GM12801 (cell line): ENCODE data around the gene AHDC1.

Experiments used
- TF ChIP-seq, protein P1 (sequence below): IDR thresholded peaks from one replicate; pipeline ENCODE4 v1.5.1; 2011; ENCODE audit warnings: control low read depth; ENCODE audit not compliant: insufficient read length; ENCODE audit errors: extremely low read depth

The AHDC1 gene

DNA sequence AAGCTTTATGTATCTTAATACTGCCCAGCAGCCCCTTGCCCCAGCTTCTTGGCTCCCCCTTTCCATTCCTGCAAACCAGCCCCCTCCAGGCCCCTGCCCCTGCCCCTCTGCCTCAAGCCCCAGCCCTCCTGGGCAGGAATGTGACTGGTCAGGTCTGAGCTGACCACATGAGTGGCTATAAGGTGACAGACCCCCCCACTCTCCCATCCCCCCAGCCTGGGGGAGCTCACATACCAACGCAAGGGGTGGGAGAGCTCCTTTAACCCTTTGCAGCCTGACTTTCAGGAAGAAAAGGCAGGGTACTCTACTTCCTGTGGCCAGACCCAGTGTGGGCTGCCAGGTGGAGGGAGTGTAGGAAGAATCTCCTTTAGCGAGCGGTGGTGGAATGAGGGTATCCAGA is 33.2 kb downstream of the AHDC1 start:
- TF ChIP-seq, protein P1, sequence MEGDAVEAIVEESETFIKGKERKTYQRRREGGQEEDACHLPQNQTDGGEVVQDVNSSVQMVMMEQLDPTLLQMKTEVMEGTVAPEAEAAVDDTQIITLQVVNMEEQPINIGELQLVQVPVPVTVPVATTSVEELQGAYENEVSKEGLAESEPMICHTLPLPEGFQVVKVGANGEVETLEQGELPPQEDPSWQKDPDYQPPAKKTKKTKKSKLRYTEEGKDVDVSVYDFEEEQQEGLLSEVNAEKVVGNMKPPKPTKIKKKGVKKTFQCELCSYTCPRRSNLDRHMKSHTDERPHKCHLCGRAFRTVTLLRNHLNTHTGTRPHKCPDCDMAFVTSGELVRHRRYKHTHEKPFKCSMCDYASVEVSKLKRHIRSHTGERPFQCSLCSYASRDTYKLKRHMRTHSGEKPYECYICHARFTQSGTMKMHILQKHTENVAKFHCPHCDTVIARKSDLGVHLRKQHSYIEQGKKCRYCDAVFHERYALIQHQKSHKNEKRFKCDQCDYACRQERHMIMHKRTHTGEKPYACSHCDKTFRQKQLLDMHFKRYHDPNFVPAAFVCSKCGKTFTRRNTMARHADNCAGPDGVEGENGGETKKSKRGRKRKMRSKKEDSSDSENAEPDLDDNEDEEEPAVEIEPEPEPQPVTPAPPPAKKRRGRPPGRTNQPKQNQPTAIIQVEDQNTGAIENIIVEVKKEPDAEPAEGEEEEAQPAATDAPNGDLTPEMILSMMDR, result no peak

- TF ChIP-seq, protein P1, result no peak
These were observed 33.6 kb downstream of the AHDC1 start for GRCh38 chr1:27570356-27570755.

DNA sequence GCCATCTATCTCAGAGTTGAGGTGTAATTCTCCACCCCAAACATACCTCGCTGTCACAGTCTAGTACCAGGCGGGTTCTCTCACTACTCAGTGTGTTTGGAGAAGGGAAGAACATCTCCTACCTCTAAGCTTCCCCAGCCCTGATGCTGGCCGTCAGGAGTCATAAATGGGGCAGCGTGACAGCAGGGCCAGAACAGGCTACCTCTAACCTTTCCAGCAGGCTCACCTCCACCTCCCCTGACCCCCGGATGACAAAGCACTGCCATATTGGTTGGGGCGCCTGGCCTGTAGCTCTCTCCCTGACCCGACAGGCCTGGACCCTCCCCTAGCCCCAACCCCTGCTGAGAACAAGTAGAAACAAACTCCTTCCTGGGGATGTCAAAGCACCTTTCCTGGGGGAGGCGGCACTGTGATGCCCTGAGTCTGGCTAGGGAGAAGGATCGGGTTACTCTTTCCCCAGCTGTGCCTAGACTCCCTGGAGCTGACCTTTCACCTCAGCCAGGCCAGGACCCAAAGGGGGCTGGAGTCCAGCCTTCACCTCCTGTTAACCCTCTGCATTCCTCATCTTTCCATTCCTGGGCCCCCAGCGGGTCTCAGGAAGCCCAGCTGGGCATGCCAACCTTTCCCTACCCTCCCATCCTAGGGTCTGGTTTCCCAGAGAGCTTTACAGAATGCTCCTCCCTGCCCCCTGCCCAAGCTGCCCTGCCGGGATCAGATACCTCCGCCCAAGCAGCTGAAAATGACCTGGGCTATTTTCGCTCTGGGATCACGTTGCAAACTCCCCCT is 34.2 kb downstream of the AHDC1 start:
- TF ChIP-seq, protein P1, result no peak

GRCh38 chr1:27569088-27569460 is 34.9 kb downstream of the AHDC1 start:
- TF ChIP-seq, protein P1, result no peak

- TF ChIP-seq, protein P1, result no peak
These were observed 35.5 kb downstream of the AHDC1 start for GRCh38 chr1:27568300-27569087.

DNA sequence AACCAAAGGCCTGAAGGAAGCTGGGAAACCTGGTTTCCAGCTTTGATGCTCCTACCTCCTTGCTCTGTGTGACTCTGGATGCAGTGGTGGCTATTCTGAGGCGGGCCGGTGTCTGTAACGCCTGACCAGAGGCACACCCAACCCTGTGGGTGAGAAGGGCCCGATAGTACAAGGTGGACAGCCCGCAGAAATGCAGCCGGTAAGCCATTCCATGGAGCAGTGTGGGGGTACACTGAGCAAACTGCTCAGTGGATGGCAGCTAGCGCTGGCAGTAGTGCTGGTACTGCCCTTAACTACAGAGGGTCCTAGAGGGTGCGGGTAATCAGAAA is 36.0 kb downstream of the AHDC1 start:
- TF ChIP-seq, protein P1, result no peak

DNA sequence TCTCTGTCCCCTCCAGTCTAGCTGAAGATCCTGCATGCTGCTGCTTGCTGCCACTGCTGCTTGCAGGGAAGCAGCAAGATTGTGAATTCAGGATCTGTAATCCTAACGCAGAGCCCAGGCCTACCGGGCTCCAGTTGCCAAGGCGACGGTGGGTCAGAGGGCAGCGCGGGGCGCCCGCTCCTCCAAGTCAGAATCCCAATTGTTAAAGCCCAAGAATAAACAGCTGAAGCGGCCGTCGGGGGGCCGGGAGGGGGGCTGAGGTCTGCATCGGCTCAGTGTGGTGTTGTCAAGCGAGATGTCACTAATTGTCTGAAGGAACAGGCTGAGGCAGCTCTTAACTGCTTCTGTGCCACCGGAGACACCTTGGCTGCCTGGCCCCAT is 36.8 kb downstream of the AHDC1 start:
- TF ChIP-seq, protein P1, result no peak
